ENCODE data around the gene STAM2. TPM values are rescaled to one million over a fixed set of nuclear protein-coding genes. Genes with fewer than 3 reads are reported as not detected.
"Not testable (repeated sequence)": the region's sequence is repeated elsewhere in the genome, so short reads cannot be mapped to it uniquely, and the experiment has no call there.

Gene STAM2
- polyA plus RNA-seq, 3 donors, result 39.0 to 56.6 (median 47.4) TPM

DNA sequence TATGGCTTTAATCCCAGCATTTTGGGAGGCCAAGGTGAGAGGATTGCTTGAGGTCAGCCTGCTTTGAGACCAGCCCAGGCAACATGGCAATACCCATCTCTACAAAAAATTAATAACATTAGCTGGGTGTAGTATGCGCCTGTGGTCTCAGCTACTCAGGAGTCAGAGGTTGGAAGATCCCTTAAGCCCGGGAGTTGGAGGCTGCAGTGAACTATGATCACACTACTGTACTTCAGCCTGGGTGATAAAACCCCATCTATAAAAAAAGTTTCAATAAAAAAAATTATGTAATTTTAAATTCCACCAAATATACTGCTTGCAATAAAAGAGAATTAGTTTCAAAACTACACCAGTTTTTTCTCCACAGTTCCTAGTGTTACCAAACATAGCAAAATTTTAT is 53.4 kb downstream of the STAM2 start:
- DNase-seq, result no peak

DNA sequence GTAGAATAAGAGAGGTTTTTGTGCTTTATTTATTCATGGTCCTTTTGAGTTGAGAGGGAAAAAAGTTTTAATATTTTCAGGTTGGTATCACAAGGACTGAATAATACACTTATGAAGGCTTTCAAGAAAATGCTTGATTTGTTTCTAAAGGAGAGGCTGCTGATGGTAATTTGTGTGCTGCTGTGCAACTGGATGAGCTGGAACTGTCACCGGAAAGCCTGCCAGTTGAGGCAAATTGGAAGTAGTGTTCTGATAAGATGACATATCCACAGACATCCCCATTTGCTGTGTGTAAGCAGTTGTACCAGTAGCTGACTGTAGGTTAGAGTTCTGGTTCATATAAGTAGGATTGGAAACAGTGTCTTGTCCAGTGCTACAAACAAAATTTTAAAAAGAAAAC is 55.1 kb downstream of the STAM2 start:
- no peak for DNase-seq

DNA sequence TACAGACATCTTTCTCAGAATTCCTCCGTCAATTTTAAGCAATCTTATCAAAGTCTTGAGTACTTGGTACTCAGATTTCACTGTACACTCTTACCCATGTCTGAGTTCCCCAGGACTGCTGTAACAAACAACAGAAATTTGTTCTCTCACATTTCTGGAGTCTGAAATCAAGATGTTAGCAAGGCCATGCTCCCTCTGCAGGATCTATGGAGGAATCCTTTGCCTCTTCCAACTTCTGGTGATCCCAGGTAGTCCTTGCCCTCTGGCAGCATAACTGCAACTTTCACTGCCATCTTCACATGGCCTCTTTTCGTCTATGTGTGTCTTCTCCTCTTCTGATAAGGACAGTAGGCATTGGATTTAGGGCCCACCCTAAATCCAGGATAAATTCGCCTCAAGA is 59.6 kb downstream of the STAM2 start:
- no peak for DNase-seq

DNA sequence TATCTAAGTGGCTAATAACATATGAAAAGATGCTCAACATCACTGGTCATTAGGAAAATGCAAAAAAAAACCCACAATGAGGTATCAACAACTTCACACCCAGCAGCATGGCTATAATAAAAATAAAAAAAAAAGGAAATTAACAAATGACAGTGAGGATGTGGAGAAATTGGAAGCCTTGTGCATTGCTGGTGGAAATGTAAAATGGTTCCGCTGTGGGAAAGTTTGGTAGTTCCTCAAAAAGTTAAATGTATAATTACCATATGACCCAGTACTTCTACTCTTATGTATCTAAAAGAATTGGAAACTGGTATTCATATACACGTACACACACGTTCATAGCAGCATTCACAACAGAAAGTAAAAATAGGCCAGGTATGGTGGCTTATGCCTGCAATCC is 61.2 kb downstream of the STAM2 start:
- DNase-seq, result no peak

DNA sequence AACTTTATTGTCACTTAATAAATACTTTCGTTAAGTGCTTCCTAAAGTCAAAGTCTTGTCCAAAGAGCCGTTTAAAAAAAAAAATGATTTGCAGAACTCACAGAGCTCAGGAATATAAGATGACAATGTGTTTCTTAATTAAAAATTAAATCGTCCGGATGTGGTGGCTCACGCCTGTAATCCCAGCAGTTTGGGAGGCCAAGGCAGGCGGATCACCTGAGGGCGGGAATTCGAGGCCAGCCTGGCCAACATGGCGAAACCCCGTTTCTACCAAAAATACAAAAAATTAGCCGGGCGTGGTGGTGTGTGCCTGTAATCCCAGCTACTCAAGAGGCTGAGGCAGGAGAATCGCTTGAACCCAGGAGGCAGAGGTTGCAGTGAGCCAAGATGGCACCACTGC is 68.4 kb downstream of the STAM2 start:
- not testable (repeated sequence) for DNase-seq

DNA sequence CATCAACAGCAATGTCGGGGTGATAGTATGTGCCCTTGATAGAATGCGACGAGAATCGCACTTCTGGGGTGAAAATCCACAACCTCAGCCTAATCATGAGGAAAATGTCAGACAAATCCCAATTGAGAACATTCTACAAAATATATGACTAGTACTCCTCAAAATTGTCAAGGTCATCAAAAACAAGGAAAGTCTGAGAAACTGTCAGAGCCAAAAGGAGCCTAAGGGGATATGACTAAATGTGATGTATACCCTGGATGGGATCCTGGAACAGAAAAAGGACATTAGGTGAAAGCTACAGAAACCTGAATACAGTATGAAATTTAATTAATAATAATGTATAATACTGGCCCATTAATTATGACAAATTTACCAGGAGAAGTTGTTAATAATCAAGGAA is 69.1 kb downstream of the STAM2 start:
- no peak for DNase-seq

DNA sequence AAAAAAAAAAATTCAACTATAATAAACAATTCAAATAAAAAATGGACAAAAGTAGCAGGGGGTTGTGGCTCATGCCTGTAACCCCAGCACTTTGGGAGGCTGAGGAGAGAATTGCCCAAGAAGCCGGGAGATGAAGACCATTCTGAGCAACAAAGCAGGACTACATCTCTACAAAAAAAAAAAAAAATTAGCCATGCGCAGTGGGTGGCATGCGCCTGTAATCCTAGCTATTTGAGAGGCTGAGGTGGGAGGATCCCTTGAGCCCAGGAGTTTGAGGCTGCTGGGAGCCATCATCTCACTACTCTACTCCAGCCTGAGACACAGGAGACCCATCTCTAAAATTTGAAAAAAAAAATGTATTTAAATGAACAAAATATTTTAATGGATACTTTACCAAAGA is 72.3 kb downstream of the STAM2 start:
- no peak for DNase-seq

DNA sequence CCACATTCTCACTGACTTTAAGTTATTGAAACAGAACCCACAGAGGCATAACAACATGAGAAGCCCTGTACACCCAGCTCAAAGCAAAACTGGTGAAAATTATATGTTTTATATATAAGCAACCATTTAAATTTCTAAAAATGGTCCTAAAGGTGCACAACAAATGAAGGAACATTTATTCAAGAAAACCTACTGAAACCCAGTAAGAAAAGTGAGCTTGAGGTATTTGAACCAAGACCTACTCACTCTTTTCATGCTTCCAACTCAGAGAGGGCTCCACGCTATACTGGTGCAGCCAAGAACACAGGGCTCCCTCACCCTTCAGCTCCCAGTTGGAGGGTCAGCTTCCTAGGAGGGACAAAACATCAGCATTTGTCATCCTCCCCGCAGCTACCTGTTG is 74.6 kb downstream of the STAM2 start:
- no peak for DNase-seq

DNA sequence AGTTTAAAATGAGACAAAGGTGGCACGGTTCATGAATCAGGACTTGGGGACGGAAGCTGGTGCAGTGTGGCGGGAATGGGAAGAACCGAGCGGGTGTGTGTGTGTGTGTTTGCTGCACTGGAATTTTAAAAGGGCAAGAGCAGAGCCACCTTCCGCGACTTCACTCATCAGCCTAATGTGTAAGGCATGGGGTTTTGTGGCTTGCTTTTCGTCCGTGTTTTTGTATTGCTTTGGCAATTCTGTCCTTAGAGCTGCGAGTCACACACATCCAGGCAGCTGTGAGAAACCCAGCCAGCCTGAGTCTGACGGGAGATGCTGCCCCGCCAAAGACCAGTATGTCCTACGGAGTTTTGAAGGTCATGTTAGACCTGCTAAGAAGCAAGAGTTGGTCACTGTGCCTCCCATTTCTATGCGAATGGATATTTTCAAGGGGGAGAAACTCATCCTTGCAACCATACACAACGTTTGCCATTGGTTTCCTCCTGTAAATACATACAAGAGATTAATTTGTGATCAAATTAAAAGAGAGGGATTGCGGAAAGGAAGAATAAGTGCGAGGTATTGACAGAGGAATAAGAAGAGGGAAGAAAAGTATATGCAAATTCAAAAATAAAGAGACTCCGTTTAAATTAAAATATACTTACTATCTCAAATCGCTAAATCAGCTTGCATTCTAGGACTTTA is 76.1 kb downstream of the STAM2 start:
- DNase-seq, result peak; percentile 34

DNA sequence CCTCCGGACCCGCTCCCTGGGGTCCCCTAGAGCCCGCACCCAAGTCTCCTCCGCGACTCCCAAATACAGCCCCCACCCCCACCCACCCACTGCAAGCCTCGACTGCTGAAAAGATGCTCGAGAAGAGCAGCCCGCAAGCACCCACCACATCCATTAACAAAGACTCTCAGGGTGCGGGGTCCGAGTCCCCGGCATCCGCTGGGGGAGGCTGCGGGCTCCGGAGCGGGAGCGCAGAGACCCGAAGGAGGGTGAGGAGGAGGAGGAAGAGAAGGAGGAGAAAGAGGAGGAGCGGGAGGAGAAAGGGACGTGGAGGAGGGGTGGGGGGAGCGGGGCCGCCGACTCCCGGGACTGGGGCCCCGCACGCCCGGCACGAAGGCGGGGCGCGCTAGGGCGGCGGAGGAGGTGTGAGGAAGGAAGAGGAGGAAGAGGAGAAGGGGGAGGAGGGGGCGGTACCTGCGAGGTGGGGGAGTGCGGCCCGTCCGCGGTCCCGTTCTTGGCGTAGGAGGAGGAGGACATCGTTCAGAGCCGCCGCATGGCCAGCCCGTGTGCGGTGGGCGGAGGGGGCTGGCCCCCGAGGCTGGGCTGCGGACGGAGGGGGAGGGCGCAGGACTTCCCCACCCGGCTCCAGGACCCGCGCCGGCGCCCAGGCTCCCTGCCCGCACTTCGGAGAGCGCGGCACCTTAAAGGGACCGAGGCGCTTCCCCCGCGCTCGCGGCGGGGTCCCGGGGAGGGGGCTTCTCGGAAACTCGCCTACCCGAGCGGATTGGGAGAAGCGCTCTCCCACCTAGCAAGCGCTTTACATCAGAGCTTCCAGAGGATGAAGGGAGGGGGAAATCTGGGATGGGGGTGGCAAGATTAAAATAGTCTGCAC is 76.8 kb downstream of the STAM2 start, which contains the start of gene CACNB4:
Gene CACNB4 (minus strand): TSS at position 549 of the 871 bp plus-strand sequence.
- DNase-seq, result peak; percentile 23

DNA sequence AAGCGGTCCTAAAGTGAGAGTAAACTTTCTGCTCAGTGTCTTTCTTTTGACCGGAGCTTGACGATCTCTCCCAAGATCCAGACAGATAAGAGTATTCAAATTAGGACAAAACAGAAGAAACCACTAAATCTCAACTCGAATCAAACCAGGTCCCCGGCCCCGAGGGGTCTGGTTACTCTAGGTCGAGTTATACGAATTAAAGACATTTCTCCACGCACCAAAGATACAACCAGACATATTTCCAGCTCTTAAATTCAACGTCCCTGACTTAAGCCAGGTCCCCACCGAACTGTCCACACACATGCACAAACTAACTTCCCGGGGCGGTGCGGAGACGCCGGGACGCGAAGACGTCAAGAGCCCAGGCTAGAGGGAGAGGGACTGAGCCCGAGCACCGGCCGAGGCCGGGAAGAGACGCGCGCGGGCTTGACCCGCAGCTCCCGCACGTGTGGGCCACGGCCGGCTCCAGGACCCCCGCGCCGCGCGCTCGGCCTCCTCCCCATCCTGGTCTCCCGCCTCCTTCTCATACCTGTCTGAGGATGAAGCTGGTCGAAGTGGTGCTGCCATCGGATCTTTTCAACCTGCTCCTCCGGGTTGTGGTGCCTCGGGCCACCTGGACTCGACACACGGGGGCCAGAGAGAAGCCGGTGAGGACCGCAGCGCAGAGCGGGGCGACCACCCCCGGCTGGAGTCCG is 77.6 kb downstream of the STAM2 start:
- DNase-seq, result peak; percentile 29

DNA sequence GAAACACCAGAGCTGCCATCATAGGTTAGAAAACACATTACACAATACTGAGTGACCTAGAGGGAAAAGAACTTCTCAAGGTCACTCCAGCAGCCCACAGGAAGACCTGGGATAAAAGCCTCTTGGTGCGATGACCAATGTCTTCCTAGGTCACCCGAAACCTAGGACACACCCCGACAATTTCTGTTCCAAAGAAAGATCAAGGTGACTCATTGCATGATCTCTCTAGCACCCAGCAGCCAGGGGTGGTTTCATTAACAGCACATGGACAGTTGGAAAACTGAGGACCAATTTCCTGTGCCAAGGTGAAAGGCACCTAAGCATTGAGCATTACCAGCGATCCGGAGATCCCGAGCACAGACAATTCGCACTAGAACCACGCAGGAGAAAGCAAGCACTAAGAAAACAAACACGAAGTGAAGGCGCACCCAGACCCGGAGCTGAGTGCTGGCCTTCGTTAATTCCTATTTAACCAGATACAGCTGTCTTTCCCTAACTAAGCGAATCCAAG is 78.2 kb downstream of the STAM2 start:
- DNase-seq, result no peak

DNA sequence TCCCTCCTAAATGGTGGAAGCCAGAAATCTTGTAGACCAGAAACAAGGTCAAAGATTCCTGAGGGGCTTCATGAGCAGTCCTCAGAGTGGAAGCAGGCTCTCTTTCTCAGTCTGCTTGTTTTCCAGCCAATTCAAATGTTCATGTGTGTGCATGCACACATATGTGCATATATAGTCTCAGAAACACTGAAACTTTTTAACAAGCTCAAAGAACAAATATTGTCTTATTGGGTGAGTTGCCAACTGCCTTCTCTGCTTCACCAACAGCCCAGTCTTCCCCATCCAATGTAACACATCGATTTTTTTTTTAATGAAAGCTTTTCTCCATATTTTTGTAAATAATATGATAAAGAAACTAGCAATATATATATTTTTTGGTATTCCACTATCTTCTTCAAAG is 80.4 kb downstream of the STAM2 start:
- no peak for DNase-seq

DNA sequence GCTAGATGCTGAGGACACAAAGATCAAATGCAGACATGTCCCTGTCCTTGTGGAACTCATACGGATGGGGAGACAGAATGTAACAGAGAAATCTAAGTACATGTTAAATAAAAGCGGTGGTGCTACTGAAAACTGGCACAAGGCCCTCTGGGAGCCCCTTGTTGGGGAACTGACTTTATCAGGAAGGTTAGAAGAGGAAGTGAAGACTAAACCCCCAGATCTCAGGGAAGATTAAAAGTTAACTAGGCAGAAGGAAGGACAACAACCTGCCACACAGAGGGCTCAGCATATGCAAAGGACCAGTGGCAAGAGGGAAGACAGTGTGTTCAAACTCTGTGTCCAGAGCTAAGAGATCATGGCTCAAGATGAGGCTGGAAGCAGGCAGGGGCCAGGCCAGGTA is 81.5 kb downstream of the STAM2 start:
- DNase-seq, result no peak

DNA sequence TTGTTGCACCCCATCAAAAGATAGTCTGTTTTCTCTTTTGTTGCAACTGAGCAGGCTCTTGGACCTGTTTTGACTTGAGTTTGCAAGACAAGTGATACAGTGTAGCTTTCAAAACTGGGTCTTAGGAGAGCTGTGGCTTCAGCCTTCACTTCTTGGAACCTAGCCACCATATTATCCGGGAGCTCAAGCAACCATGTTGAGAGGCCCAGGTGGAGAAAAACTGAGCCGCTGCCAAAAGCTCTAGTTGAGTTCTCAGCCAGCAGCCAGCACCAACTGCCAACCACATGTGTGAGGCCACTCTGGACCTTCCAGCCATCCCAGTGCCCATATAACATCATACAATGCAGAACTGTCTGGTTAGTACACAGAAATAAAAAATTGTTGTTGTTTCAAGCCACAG is 82.1 kb downstream of the STAM2 start:
- no peak for DNase-seq

DNA sequence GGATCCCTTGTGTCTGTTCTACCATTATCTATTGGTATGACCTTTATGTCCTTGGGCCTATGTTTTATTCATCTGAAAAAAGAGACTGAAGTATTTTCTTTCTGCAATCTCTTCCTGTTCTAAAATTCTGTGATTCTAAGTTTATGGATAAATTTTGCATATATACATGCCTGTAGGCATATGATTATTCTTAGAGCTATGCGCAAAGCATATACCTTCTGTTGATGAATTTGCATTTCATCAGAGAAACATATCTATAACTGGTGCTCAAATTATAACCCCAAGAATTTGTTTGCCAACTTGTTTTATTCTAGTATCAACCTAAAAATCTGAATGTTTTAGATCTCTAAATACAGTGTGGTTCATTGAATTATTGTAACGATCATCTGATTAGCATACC is 83.5 kb downstream of the STAM2 start:
- no peak for DNase-seq

DNA sequence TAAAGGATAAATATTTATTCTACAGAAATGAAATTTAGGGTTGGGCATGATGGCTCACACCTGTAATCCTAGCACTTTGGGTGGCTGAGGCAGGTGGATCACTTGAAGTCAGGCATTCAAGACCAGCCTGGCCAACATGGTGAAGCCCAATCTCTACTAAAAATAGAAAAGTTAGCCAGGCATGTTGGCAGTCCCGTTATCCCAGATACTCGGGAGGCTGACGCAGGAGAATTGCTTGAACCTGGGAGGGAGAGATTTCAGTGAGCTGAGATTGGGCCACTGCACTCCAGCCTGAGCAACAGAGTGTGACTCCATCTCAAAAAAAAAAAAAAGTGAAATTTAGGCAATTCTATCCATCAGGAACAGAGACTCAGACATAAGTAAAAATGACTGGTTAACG is 84.8 kb downstream of the STAM2 start:
- not testable (repeated sequence) for DNase-seq

DNA sequence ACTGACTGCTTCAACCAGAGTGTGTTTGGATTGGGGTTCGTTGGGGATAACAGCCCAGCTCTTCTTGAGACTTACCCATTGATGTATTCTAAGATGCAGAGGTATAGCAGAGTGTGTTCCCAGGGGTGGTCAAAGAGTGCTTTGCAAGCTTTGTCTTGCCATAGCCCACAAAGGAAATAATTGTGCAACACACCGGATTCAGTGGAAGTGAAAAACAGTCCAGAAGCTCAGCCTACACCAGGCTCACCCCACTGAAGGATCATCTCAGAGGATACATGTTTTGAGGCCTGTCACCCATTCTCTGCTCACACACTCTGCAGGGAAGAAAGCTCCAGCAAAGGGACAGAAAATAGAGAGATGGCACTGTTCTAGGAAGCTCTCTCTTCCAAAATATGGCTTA is 86.3 kb downstream of the STAM2 start:
- DNase-seq, result no peak

DNA sequence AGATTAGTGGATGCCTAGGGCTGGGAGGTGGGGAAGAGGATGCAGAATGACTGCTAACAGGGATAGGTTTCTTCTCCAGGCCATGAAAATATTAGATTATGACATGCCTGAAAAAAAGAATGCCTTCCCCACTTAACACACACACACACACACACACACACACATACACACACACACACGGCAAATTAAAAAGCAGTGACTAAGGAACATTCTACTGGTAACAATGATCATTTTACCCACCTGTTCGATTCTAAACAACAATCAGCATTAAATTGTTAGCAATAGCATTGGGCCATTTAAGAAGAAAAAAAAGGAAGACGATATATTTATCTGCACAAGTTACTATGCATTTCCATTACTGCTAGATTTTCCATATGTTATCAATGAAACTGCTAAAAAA is 87.6 kb downstream of the STAM2 start:
- DNase-seq, result no peak

DNA sequence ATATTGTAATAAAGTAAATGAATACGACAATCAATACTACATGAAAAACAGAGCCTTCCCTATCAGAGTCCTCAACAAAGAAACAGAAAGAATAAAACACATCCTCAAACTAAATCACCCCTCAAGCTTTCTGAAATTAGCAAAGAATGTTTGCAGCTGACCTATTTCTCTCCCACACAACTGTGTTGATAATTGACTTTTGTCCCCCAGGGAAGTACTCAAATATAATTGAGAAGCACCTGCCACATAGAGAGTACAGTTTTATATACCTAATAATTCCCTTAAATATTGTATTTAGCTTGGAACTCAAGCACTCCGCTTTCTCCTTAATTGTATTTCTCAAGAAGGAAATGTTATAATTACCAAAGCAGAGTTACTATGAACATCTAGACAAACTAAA is 89.3 kb downstream of the STAM2 start:
- no peak for DNase-seq

DNA sequence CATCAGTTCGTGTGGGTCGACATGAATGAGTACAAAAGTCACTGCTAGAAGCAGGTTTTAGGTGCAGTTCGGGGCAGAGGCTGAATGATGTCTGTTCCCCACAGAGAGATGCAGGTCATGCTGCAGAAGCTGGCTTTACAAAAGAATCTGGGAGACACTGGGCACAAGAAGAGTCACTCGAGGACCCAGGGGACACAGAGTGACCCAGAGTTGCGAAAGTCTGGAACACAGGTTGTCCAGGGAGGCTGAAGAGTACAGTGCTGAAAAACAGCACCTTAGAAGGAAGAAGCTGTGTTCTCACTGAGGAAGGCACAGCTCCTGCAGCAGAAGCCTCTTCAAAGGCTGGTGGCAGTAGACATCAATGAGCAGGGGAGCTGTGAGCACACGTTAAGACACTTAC is 91.5 kb downstream of the STAM2 start:
- DNase-seq, result no peak

DNA sequence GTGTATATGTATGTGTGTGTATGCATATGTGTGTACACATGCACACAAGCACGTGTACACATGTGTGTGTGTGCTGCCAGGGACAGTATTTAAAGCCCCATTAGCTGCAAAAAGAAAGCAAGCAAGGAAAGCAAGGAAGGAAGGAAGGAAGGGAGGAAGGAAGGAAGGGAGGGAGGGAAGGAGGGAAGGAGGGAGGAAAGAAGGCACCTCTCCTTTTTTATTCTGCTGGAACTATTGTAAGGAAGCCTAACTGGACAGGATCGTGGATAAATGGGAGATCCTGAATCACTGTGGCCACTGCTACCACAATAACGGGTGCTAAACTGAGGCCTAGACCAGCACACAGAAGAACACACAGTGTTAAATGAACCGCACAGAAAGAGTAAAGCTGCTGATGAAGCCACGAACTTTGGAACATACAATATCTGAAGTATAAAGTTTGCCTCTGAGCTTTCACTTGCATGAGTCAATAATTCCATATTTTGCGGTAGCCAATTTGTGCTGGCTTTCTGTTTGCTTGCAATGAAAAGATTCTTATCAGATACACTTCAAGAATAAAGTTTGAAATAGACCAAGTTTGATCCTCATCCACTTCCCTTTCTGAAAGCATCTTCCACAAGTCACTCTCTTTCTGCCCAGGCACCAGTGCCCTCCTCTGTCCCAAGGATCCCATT is 92.2 kb downstream of the STAM2 start:
- DNase-seq, result no peak

Data from renal pelvis (tissue), 4 donors.